GM10847 (cell line): ENCODE measurements around the gene NELFB.

Source experiments
- POLR2A ChIP-seq: IDR thresholded peaks from 2 replicates; pipeline ENCODE4 v1.6.1; 2011; ENCODE audit not compliant: insufficient read length; ENCODE audit errors: extremely low read depth

Gene NELFB

DNA sequence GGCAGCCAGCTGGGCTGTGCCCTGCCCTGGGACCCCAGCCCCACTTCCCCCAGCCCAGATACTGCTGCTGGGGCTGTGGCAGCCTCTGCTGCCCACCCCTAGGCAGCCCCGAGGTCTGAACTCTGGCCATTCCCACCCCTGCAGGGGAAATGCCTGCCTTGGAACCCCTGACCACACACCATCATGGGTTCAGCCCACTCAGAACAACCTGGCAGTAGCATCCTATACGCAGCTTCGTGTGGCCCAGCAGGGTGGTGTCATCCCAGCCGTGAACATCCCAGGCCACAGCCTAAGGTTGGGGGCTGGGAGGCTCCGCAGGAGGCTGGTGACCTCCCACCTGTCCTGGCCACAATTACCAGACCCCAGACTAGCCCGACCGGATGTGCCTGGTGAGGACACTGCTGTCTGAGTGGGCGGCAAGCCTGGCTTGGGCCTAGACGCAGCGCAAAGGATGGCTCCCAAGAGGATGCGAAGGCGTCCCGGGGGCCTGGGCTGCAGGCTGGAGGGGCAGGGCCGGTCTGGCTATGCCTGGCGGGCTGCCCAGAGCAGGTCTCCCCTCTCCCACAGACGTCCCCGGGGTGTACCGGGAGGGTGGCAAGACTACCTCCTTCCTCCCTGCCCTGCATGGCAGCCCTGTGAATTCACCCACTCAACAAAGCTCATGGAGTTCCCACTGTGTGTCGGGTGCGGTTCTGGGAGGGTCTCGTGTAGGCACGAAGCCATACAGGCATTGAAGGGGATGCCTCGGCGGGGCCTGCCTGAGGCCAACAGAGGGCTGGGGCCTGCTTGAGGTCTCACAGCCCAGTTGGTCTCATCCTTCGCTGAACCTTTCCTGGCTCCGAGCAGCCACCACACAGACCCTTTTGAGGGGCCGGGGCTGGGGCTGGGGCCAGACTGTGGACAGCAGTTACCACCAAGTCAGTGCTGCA lies 25.9 kb upstream of the NELFB start:
- TF ChIP-seq POLR2A: no peak

DNA sequence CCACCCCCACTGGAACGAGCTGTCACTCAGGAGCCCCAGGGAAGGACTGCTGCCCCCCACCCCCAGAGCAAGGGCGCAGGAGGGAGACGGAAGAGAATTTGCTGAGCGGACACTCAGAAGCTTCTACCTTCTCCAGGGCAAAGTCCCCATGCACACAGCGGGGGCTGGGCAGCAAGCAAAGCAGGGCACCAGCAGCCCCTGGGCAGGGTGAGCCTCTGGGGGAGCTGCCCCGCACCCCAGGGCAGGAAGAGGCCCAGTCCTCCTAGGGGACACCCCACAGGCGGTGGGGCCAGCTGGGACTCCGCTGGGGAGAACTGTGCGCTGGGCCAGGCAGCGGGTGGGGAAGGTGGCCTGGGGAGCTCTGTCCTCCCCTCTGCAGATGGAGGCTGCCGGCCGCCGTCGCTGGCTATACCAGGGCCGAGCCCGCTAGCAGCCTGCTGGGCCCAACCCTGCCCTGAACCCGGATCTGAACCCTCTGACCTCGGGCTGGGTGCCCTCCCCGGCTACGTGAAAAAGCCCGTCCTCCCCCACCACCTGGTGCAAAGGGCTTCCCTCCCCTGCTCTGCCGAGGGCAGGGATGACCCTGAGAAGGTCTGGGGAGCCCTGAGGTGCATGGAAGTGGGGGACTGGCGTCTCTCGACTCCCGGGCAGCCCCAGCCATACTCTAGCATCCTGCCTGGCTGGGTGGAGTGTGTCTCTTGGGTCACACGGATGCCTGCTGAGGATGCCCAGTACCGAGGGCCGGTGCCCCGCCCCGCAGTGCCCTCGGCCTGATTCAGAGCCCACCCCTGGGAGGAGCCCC lies 25.0 kb upstream of the NELFB start:
- no peak for TF ChIP-seq POLR2A

DNA sequence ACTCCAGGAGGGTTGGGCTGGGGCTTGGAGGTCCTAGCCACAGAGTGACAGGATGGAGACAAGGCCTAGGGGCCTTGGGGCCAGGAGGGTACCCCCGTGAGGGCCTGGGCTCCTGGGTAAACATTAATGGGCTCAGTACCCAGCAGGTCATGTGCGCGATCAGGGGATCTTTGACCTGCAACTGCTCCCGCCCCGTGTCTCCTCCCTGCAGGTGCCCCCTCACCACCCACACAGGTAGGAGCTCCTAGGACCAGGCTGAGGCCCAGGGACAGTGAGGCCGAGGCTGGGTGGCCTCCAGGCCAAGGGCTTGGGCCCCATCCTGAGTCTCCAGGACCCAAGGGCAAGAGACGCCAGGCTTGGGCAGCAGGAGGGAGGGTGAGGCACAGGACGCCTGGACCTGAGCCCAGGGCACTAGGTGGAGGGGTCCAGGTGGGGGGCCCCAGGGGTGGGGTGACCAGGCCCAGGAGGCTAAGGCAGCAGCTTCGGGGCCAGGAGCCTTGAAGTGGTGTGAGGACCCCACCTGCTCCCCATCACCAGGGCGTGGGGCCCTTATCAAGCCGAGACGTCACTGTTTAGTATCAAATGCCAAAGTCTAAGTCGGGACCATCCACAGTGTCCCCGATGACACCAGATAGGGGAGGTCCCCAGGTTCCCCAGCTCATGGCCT lies 24.3 kb upstream of the NELFB start, which contains the start of gene SLC34A3:
SLC34A3 (plus strand) TSS at position 197 of the 667 bp plus-strand sequence. CDS start 802 bp downstream, outside the sequence.
- no peak for TF ChIP-seq POLR2A

DNA sequence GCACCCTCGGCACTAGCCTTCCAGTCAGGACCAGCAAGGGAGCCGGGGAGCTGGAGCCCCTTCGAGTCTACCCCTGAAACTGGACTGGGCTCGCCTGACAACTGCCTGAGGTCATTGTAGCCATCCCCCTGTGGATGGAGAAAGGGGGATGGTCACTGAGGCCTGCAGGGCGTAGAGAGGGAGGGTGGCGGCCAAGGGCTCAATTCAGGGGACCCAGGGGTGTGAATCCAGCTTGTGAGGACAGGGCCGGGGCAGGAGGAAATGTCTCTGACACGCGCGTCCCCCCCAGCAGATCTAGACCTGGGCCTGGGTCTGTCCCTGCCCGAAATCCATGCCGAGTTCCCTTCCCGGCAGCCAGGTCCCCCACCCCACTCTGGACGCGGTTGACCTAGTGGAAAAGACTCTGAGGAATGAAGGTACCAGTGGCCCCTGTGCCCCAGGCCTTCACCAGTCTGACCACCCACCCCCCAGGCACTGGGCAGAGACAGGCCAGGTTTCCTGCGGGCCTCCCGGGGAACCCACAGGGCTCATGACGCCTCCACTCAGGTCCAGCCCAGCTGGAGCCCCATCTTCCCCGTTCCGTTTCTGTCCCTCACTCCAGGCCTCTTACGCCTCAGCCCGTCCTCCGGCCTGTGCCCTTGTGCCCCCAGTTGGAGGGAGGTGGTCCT lies 23.6 kb upstream of the NELFB start:
- TF ChIP-seq POLR2A: no peak

DNA sequence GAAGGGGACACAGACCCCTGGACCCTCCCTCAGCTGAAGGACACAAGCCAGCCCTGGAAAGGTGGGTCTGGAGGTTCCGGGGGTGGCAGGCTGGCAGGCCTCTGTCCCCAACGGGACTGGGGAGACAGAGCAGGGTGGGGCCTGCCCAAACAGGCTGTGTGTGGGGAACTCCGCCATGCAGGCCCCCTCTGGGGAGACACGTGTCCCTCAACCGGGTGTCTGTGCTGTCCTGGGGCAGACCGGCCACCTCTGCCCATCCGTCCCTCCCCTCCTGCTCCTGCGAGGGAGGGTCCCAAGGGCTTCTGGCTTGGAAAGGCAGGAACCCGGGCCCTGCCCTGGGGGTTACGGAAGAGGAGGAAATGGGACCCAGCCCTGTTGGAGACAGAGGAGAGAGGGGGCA lies 23.0 kb upstream of the NELFB start:
- TF ChIP-seq POLR2A: no peak

DNA sequence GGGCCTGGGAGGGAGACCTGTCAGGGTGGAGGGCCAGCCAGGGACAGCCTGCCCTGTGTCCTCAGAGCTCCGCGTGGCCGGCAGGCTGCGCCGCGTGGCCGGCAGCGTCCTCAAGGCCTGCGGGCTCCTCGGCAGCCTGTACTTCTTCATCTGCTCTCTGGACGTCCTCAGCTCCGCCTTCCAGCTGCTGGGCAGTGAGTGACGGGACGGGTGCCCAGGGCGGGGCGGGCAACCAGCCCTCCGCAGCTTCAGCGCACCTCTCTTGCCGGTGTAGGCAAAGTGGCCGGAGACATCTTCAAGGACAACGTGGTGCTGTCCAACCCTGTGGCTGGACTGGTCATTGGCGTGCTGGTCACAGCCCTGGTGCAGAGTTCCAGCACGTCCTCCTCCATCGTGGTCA lies 22.6 kb upstream of the NELFB start:
- TF ChIP-seq POLR2A: no peak

DNA sequence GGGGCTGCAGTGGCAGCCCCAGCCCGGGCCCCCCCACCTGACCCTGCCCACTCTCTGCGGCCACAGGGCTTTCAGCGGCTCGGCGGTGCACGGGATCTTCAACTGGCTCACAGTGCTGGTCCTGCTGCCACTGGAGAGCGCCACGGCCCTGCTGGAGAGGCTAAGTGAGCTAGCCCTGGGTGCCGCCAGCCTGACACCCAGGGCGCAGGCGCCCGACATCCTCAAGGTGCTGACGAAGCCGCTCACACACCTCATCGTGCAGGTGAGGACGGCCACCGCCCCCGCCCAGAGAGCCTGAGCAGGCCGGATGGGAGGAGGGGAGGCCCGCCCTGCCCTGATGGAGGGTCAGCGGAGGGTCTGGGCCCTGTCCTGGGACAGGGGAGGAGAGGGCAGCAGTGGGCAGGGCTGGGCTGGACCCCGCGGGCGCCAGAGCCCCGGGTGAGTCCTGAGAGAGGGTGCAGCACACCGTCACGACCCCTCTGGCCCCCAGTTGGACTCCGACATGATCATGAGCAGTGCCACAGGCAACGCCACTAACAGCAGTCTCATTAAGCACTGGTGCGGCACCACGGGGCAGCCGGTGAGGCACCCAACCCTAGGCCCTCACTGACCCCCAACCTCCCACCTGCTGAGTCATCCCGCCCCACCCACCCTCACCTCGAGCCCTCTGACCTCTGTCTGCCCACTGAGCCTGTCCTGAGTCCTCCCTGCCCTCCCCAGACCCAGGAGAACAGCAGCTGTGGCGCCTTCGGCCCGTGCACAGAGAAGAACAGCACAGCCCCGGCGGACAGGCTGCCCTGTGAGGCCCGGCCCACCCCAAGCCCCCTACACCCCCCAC lies 21.8 kb upstream of the NELFB start:
- TF ChIP-seq POLR2A: no peak

DNA sequence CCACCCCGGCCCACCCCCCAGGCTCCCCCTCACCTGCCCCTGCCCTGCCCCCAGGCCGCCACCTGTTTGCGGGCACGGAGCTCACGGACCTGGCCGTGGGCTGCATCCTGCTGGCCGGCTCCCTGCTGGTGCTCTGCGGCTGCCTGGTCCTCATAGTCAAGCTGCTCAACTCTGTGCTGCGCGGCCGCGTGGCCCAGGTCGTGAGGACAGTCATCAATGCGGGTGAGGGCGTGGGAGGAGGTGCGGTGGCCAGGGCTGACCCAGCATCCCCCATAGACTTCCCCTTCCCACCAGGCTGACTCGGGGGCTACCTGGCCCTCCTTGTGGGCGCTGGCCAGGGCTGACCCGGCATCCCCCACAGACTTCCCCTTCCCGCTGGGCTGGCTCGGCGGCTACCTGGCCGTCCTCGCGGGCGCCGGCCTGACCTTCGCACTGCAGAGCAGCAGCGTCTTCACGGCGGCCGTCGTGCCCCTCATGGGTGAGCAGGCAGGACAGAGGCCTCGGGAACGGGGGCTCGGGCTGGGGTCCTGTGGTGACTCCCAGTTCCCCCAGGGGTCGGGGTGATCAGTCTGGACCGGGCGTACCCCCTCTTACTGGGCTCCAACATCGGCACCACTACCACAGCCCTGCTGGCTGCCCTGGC lies 21.0 kb upstream of the NELFB start:
- TF ChIP-seq POLR2A: no peak

DNA sequence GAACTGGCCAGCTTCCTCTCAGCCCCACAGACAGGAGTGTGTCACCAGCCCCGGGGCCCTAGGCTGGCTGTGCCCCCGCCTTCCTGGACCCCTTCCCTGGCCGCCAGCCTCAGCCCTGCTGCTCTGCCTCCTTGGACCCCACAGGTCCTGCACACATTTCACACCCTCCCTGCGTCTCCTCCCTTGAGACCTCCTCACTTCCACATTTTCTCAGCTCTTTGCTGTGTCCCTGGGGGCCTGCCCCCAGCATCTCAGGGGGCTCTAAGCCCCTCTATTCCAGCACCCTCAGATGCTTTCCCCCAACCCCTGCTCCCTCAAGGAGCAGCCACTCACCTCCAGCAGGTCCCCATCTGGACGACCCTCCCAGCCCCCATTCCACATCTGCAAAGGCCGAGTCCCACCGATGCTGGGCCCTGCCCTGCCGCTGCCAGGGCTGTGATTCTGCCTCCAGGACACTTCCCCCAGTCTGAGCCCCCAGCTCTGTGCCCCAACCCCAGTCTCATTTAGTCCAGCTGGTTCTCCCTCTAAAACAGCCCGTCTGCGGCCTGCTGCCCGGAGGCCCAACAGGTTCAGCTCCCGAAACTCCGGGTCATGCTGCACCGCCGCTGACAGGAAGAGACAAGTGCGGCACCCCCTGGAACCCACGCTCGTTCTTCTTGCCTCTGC lies 20.2 kb upstream of the NELFB start:
- TF ChIP-seq POLR2A: no peak

DNA sequence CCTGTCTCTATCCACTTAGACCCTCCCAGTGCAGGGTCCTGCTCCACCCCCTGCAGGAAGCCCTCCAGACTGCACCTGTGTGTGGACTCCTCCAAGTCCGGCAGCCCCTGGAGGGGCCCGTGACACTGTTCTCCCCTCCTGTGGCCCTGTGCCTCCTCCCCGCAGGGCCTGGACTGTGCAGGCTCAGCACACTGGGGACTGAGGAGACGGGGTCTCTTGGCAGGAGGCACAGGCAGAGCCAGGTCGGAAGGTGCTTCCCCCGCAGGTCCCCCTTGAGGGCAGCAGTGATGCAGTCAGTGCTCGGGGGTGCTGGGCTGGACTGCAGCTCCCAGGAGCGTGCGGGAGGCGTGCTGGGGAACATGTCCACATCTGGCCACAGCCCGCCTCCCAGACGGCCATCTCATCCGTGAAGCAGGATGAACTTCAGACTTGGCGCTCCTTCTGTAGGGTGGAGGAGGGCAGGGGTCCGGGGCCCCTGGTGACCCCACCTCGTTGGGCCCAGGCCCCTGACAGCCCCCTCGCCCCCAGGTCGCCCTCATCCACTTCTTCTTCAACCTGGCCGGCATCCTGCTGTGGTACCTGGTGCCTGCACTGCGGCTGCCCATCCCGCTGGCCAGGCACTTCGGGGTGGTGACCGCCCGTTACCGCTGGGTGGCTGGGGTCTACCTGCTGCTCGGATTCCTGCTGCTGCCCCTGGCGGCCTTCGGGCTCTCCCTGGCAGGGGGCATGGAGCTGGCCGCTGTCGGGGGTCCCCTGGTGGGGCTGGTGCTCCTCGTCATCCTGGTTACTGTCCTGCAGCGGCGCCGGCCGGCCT lies 19.5 kb upstream of the NELFB start:
- TF ChIP-seq POLR2A: no peak

DNA sequence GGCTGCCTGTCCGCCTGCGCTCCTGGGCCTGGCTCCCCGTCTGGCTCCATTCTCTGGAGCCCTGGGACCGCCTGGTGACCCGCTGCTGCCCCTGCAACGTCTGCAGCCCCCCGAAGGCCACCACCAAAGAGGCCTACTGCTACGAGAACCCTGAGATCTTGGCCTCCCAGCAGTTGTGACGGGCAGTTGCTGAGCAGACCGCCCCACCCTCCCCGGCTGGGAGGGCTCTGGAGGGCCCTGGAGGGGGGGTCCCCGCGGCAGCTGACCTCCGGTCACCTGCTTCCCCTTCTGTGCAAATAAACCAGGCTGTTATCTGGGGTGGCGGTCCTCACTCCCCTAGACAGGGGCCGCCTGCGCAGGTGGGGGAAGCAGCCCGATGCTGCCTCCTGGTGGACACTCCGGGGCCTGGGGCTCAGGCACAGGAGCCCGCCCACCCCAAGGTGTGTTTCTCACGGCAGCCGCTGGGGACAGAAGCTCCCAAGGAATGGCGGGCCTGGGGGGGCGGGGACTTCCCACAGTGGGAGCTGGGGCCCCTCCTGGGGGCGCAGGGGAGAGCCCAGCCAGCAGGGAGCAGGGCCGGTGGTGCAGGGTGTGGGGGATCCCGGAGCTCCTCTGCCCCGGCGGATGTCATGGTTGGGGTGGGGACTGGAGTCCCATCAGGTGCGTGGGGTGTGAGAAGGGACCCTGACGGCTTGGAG lies 18.7 kb upstream of the NELFB start:
- TF ChIP-seq POLR2A: no peak

DNA sequence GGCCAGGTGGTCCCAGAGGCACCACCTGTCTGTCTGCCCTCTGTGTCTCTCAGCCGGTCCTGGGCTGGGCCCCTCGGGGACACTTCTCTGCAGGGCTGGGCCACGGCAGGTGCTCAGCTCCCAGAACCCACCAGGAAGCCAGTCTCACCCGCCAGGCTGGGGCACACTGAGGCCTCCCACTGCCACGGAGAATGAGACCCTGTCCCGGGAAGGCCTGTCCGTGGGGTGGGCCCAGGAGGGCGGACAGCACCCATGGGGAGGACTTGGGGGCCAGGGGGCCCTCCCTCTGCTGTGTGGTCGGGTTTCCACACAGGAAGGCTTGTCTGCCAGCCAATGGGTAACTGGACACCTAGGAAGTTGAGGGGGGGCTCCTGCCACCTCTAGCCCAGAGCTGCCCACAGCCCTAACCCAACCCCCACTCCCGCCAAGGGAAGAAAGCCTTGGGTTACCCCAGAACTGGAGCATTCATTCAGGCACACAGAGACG lies 18.1 kb upstream of the NELFB start:
- no peak for TF ChIP-seq POLR2A
